Sciatic nerve (tissue), 2 donors: ENCODE measurements around the gene MISFA. TPM values are rescaled to one million over a fixed set of nuclear protein-coding genes. Genes with fewer than 3 reads are reported as not detected.
A peak's percentile ranks its signal among the peaks of the same experiment; 100 is the strongest.
"Not testable (repeated sequence)": the region's sequence is repeated elsewhere in the genome, so short reads cannot be mapped to it uniquely, and the experiment has no call there.

Experiments
- ATAC-seq: fragments of 200-7000 bp; cut with Tn5 transposase; one replicate; pipeline ENCODE4 v1.9.1; 2020; ENCODE audit warnings: mild to moderate bottlenecking, moderate library complexity
- DNase-seq: peaks from one replicate; pipeline ENCODE4 v3.0.0-alpha.2; 2020; ENCODE audit warnings: low spot score
- intact Hi-C: fragments of 100-400 bp; cut with DNase I; formaldehyde crosslinking; loops from one replicate; pipeline ENCODE4 v1.14.2; 2022
- total RNA-seq: library from RNA; stranded (reverse); fragmentation: NEBNext Ultra II Directional; extraction: Animal tissue kit (Norgen Biotek cat#: 25700); gene quantifications from one replicate; pipeline ENCODE4 v1.2.1, GENCODE V29; 2021
- donor health status: DM: no; HTN: no; CAD: no.
- donor health status: DM: no; HTN: no; CAD: no.

The MISFA gene
- total RNA-seq, 1 donor from 2014 or later, result 5.6 TPM

- no peak for ATAC-seq
- no peak for DNase-seq
- intact Hi-C loops, result no loop called here
These were observed 16.2 kb downstream of the MISFA start for GRCh38 chr11:18615628-18616392.

GRCh38 chr11:18617688-18618341, 18.2 kb downstream of the MISFA start:
- DNase-seq (no peak), ATAC-seq (no peak)
- intact Hi-C loops, result no loop called here

- intact Hi-C loops, result no loop called here
- DNase-seq (no peak), ATAC-seq (peak; percentile 30)
These were observed 18.9 kb downstream of the MISFA start for GRCh38 chr11:18618342-18619025.

- ATAC-seq (no peak), DNase-seq (no peak)
- intact Hi-C loops, result no loop called here
These were observed 24.1 kb downstream of the MISFA start for GRCh38 chr11:18623707-18624106.

- ATAC-seq, result no peak
- intact Hi-C loops, result no loop called here
- DNase-seq, result no peak
These were observed 24.6 kb downstream of the MISFA start for GRCh38 chr11:18624161-18624560.

GRCh38 chr11:18632841-18633240, 33.3 kb downstream of the MISFA start:
- intact Hi-C loops, result no loop called here
- no peak for DNase-seq

GRCh38 chr11:18633256-18634139, 33.9 kb downstream of the MISFA start:
- no peak for ATAC-seq
- no peak for DNase-seq
- intact Hi-C loops, result no loop called here

More at GRCh38 chr11:18632841-18633240, 33.3 kb downstream of the MISFA start:
- no peak for ATAC-seq

- ATAC-seq, result peak; percentile 99
- peak; percentile 99 for DNase-seq
- intact Hi-C loops, result no loop called here
These were observed 34.8 kb downstream of the MISFA start, which contains the start of gene SPTY2D1 for GRCh38 chr11:18634140-18635032. SPTY2D1 (minus strand) TSS chr11:18634342; CDS start chr11:18634257, 85 bp downstream.

- DNase-seq (no peak), ATAC-seq (no peak)
- intact Hi-C loops, result no loop called here
These were observed 42.1 kb downstream of the MISFA start for GRCh38 chr11:18641677-18642076.

- DNase-seq, intact Hi-C loops, ATAC-seq: not testable (repeated sequence)
These were observed 43.4 kb downstream of the MISFA start for GRCh38 chr11:18643034-18643433.

GRCh38 chr11:18650353-18650752, 50.8 kb downstream of the MISFA start:
- DNase-seq (no peak), ATAC-seq (no peak)
- intact Hi-C loops, result no loop called here

GRCh38 chr11:18650859-18651557, 51.4 kb downstream of the MISFA start:
- DNase-seq (no peak), ATAC-seq (no peak)
- intact Hi-C loops, result no loop called here

Other genes with a start within 250 kb of the MISFA start
- 303 TPM for gene LDHA, start 205.2 kb upstream of the MISFA start, total RNA-seq
- 0.80 TPM for gene LDHC, start 187.5 kb upstream of the MISFA start, total RNA-seq
- gene LDHAL6A, start 143.9 kb upstream of the MISFA start, total RNA-seq, result not detected
- gene TSG101, start 72.8 kb upstream of the MISFA start, total RNA-seq, result 49.2 TPM
- 25.9 TPM for gene UEVLD, start 11.1 kb upstream of the MISFA start, total RNA-seq
- 16.3 TPM for gene SPTY2D1, start 34.6 kb downstream of the MISFA start, total RNA-seq
- gene TMEM86A, start 99.0 kb downstream of the MISFA start, total RNA-seq, result 7.0 TPM
- 0.58 TPM for gene IGSF22, start 126.4 kb downstream of the MISFA start, total RNA-seq
- 3.2 TPM for gene PTPN5, start 192.0 kb downstream of the MISFA start, total RNA-seq